Endothelial cell of umbilical vein (primary cell): ENCODE measurements around the gene B4GALNT1. TPM values are rescaled to one million over a fixed set of nuclear protein-coding genes. Genes with fewer than 3 reads are reported as not detected.

Source experiments
- BruUV-seq: library from RNA; stranded (reverse); fragments of 400-500 nt; replicated peaks from 2 replicates; lab custom pipeline; 2021; lab: Mats Ljungman, UMichigan
- CTCF ChIA-PET: fragments of 300-600, 350-600 bp; sonication (Branson Sonifier 250); formaldehyde crosslinking; loops from one replicate; lab custom pipeline; 2021; ENCODE audit warnings: antibody characterized with exemption, inconsistent platforms; lab: Charles Lee
- POLR2A ChIA-PET: fragments of 300-600, 350-600 bp; sonication (Branson Sonifier 250); formaldehyde crosslinking; loops from one replicate; lab custom pipeline; 2021; ENCODE audit warnings: antibody characterized with exemption, inconsistent platforms; lab: Charles Lee
- DNase-seq: peaks from one replicate; pipeline ENCODE4 v3.0.0-alpha.2; 2011; ENCODE audit warnings: low read depth, low spot score
- FAIRE-seq: peaks from 2 replicates; lab custom pipeline; 2011; peaks lifted over from hg19 to GRCh38; lab: Jason Lieb, UNC
- H2AFZ ChIP-seq: 2 replicates; pipeline ENCODE4 v1.6.0; 2012; ENCODE audit warnings: low read depth, low read length, control low read depth, inconsistent platforms
- H3K27ac ChIP-seq: 2 replicates; pipeline ENCODE4 v1.5.1; 2011; ENCODE audit warnings: low read depth, mild to moderate bottlenecking, control low read depth, low read length, moderate library complexity; ENCODE audit not compliant: insufficient read depth
- H3K27me3 ChIP-seq, 2 experiments: 2 replicates each; pipeline versions ENCODE4 v1.6.0 to v1.6.1; 2011; ENCODE audit warnings: low read length in 2 of 2, mixed read lengths in 1 of 2; ENCODE audit not compliant: control insufficient read depth in 2 of 2, insufficient read depth in 2 of 2
- H3K36me3 ChIP-seq, 2 experiments: 2 replicates in 1 of 2; 3 replicates in 1 of 2; pipeline ENCODE4 v1.5.1; 2011; ENCODE audit warnings: low read length in 2 of 2, mild to moderate bottlenecking in 1 of 2, moderate library complexity in 1 of 2; ENCODE audit not compliant: control insufficient read depth in 2 of 2, insufficient read depth in 2 of 2; ENCODE audit errors: extremely low read depth in 1 of 2
- H3K4me1 ChIP-seq: 3 replicates; pipeline ENCODE4 v1.5.1; 2011; ENCODE audit warnings: mild to moderate bottlenecking, low read length; ENCODE audit not compliant: control insufficient read depth, insufficient read depth; ENCODE audit errors: extremely low read depth
- H3K4me2 ChIP-seq: 2 replicates; pipeline ENCODE4 v1.6.1; 2011; ENCODE audit warnings: low read length, control low read depth, mixed read lengths; ENCODE audit not compliant: insufficient read depth
- H3K4me3 ChIP-seq, 3 experiments: fragments of 200-600 bp in 1 of 3; sonication (generic), shearing (Covaris generic) in 1 of 3; replicated peaks in 1 of 3; 2 replicates each; pipeline ENCODE4 v1.5.1; 2011 to 2016; ENCODE audit warnings: control low read depth in 3 of 3, low read length in 3 of 3, mild to moderate bottlenecking in 2 of 3, inconsistent platforms in 1 of 3, low read depth in 1 of 3, moderate library complexity in 1 of 3; ENCODE audit not compliant: insufficient read depth in 1 of 3
- H3K79me2 ChIP-seq: 2 replicates; pipeline ENCODE4 v1.6.0; 2012; ENCODE audit warnings: low read length, inconsistent platforms; ENCODE audit not compliant: control insufficient read depth, insufficient read depth
- H3K9ac ChIP-seq: replicated peaks from 2 replicates; pipeline ENCODE3; 2011; ENCODE audit warnings: low read length, control low read depth; ENCODE audit not compliant: insufficient read depth; ENCODE audit errors: extremely low read depth
- H3K9me1 ChIP-seq: replicated peaks from 3 replicates; pipeline ENCODE4 v1.6.0; 2011; ENCODE audit warnings: mild to moderate bottlenecking, low read length; ENCODE audit not compliant: control insufficient read depth, insufficient read depth; ENCODE audit errors: extremely low read depth
- H3K9me3 ChIP-seq: replicated peaks from 2 replicates; pipeline ENCODE4 v1.5.1; 2012; ENCODE audit warnings: low read length, inconsistent platforms; ENCODE audit not compliant: control insufficient read depth, insufficient read depth
- H4K20me1 ChIP-seq: replicated peaks from 2 replicates; pipeline ENCODE3; 2011; ENCODE audit warnings: mild to moderate bottlenecking, low read length; ENCODE audit not compliant: control insufficient read depth, insufficient read depth; ENCODE audit errors: extremely low read depth
- EZH2 ChIP-seq: IDR thresholded peaks from 2 replicates; pipeline ENCODE4 v1.6.1; 2012; ENCODE audit warnings: borderline replicate concordance, low read depth, mild to moderate bottlenecking, moderate library complexity, low read length, inconsistent platforms; ENCODE audit not compliant: severe bottlenecking
- JUN ChIP-seq: IDR thresholded peaks from 2 replicates; pipeline ENCODE4 v1.6.1; 2011; ENCODE audit warnings: borderline replicate concordance, low read depth; ENCODE audit not compliant: insufficient read length, insufficient read depth
- MAX ChIP-seq: IDR thresholded peaks from 2 replicates; pipeline ENCODE4 v1.6.1; 2011; ENCODE audit not compliant: insufficient read depth, insufficient read length
- POLR2A ChIP-seq: IDR thresholded peaks from 2 replicates; pipeline ENCODE4 v1.6.1; 2012; ENCODE audit warnings: low read depth, mild to moderate bottlenecking, control low read depth, low read length
- POLR2AphosphoS5 ChIP-seq: IDR thresholded peaks from 2 replicates; pipeline ENCODE4 v1.6.1; 2012; ENCODE audit warnings: low read depth, mild to moderate bottlenecking, control low read depth, low read length, moderate library complexity; ENCODE audit not compliant: insufficient read depth
- dilution Hi-C: fragments of 300-500 bp; cut with MboI; formaldehyde crosslinking; loops from one replicate; pipeline ENCODE4 v1.15.0; 2019; ENCODE audit warnings: low sequenced_read_pairs; ENCODE audit not compliant: extremely low pct_ligation_motif_present
- intact Hi-C: fragments of 100-400 bp; cut with micrococcal nuclease; formaldehyde crosslinking; loops from one replicate; pipeline ENCODE4 v1.10.0; 2022
- polyA plus RNA-seq, 4 experiments: library from polyadenylated mRNA; depleted of rRNA in 3 of 4; stranded (reverse) in 3 of 4; unstranded in 1 of 4; fragments of >200 nt; gene quantifications; 2 replicates each; pipeline versions ENCODE4 v1.2.1 to v1.2.3, GENCODE V29; 2011 to 2012; ENCODE audit warnings: missing spikeins in 1 of 4
- total RNA-seq: library from RNA; stranded (reverse); gene quantifications from 2 replicates; pipeline ENCODE4 v1.2.3, GENCODE V29; 2021

Gene B4GALNT1
- total and polyA plus RNA-seq, 2 donors (not counting 3 experiments of a cell fraction or from before 2014, with no cell fraction given), result 0.33 to 0.35 TPM

- BruUV-seq, result no TSS peak
- H4K20me1 ChIP-seq, result no peaks in the 10 kb centered on the region
- no peaks in the 10 kb centered on the region for H3K9me1 ChIP-seq
- no peak overlapping the region for H3K9ac ChIP-seq
- no peak for FAIRE-seq
- H2AFZ ChIP-seq, result no peak overlapping the region
- peaks cover 0 to 1% of the 10 kb centered on the region in 2 experiments for H3K36me3 ChIP-seq
- no peak overlapping the region for H3K27ac ChIP-seq
- H3K79me2 ChIP-seq, result no peaks in the 10 kb centered on the region
- peaks cover 3% of the 10 kb centered on the region for H3K4me1 ChIP-seq
- H3K9me3 ChIP-seq, result no peaks in the 10 kb centered on the region
- no peak for TF ChIP-seq POLR2A
- no peak for TF ChIP-seq POLR2AphosphoS5
- TF ChIP-seq EZH2, result no peak
- TF ChIP-seq JUN, result no peak
- TF ChIP-seq MAX, result no peak
- no peak overlapping the region for H3K4me3 ChIP-seq
- CTCF ChIA-PET, result interaction anchor here (1.4 to 5.7 kb wide), 3 partner anchors 17 to 30 kb away, joined by 3 to 54 read pairs (median 8); partner anchors contain the start of gene B4GALNT1
- no peak overlapping the region for H3K4me2 ChIP-seq
- POLR2A ChIA-PET, result interaction anchor here (0.6 kb wide), 1 partner anchor 28 kb away, joined by 5 read pairs; no protein-coding TSS in a partner anchor
- dilution Hi-C loops (no loop called here), intact Hi-C loops (no loop called here)
- DNase-seq, result no peak
- H3K27me3 ChIP-seq, result peaks cover 5 to 18% of the 10 kb centered on the region in 2 experiments
Observed at GRCh38 chr12:57613427-57614109, 19.4 kb downstream of the B4GALNT1 start.
